ACC112 (cell line): ENCODE results near the gene SLC22A16.
"Not testable (repeated sequence)": the region's sequence is repeated elsewhere in the genome, so short reads cannot be mapped to it uniquely, and the experiment has no call there.

Source experiments
- H2AFZ ChIP-seq: fragments of 200-600 bp; sonication (generic); one replicate; pipeline ENCODE4 v1.6.0; 2017; ENCODE audit warnings: antibody characterized with exemption, low read length; ENCODE audit not compliant: unreplicated experiment
- H3K27ac ChIP-seq: fragments of 200-600 bp; sonication (generic); 2 replicates; pipeline ENCODE4 v1.5.1; 2014; ENCODE audit warnings: low read depth, mild to moderate bottlenecking, antibody characterized with exemption, low read length, moderate library complexity
- H3K27me3 ChIP-seq: fragments of 200-600 bp; sonication (generic); 2 replicates; pipeline ENCODE4 v1.6.1; 2014; ENCODE audit warnings: mild to moderate bottlenecking, antibody characterized with exemption, low read length, moderate library complexity, mixed read lengths; ENCODE audit not compliant: insufficient read depth
- H3K36me3 ChIP-seq: fragments of 200-600 bp; sonication (generic); 2 replicates; pipeline ENCODE4 v1.6.1; 2016; ENCODE audit warnings: mild to moderate bottlenecking, antibody characterized with exemption, low read length, moderate library complexity, mixed read lengths; ENCODE audit not compliant: insufficient read depth
- H3K4me1 ChIP-seq: fragments of 200-600 bp; sonication (generic); one replicate; pipeline ENCODE4 v1.6.1; 2016; ENCODE audit warnings: low read length, mixed read lengths; ENCODE audit not compliant: insufficient read depth, unreplicated experiment, control insufficient read depth
- H3K4me3 ChIP-seq: fragments of 200-600 bp; sonication (generic); 2 replicates; pipeline ENCODE4 v1.5.1; 2014; ENCODE audit warnings: mild to moderate bottlenecking, low read depth, low read length
- H3K79me2 ChIP-seq: fragments of 200-600 bp; sonication (generic); one replicate; pipeline ENCODE4 v1.6.0; 2016; ENCODE audit warnings: low read length; ENCODE audit not compliant: control insufficient read depth, unreplicated experiment, insufficient read depth

Gene SLC22A16

GRCh38 chr6:110512991-110513390, 36.6 kb upstream of the SLC22A16 start:
- Histone ChIP-seq H2AFZ (no peak overlapping the region), H3K4me1 (peaks cover 41% of the 10 kb centered on the region), H3K27ac (peak overlapping the region; percentile 24; the same call in 1 of the 2 replicates), H3K79me2 (no peaks in the 10 kb centered on the region), H3K27me3 (no peaks in the 10 kb centered on the region), H3K36me3 (no peaks in the 10 kb centered on the region), H3K4me3 (no peak overlapping the region)

- not testable (repeated sequence) for H2AFZ ChIP-seq, H3K79me2 ChIP-seq, H3K36me3 ChIP-seq, H3K4me3 ChIP-seq, H3K27me3 ChIP-seq
- Histone ChIP-seq H3K27ac (peak overlapping the region; percentile 33), H3K4me1 (peaks cover 36% of the 10 kb centered on the region)
Measured at GRCh38 chr6:110512549-110512948, 36.1 kb upstream of the SLC22A16 start.

GRCh38 chr6:110511401-110511800, 35.0 kb upstream of the SLC22A16 start:
- Histone ChIP-seq H3K4me3 (no peak overlapping the region), H2AFZ (no peak overlapping the region), H3K4me1 (peaks cover 29% of the 10 kb centered on the region), H3K27me3 (no peaks in the 10 kb centered on the region), H3K36me3 (no peaks in the 10 kb centered on the region), H3K79me2 (no peaks in the 10 kb centered on the region), H3K27ac (no peak overlapping the region)

GRCh38 chr6:110509617-110510241, 33.3 kb upstream of the SLC22A16 start:
- H3K4me3 ChIP-seq, result peak overlapping the region; percentile 4; the same call in 1 of the 2 replicates
- peaks cover 29% of the 10 kb centered on the region for H3K4me1 ChIP-seq
- no peak overlapping the region for H2AFZ ChIP-seq
- no peaks in the 10 kb centered on the region for H3K36me3 ChIP-seq
- H3K79me2 ChIP-seq, result no peaks in the 10 kb centered on the region
- H3K27ac ChIP-seq, result peak overlapping the region; percentile 78
- H3K27me3 ChIP-seq, result no peaks in the 10 kb centered on the region

GRCh38 chr6:110504891-110505290, 28.5 kb upstream of the SLC22A16 start:
- not testable (repeated sequence) for H2AFZ ChIP-seq, H3K79me2 ChIP-seq, H3K4me3 ChIP-seq, H3K36me3 ChIP-seq, H3K27ac ChIP-seq, H3K27me3 ChIP-seq
- peaks cover 11% of the 10 kb centered on the region for H3K4me1 ChIP-seq

GRCh38 chr6:110495949-110496348, 19.5 kb upstream of the SLC22A16 start:
- H3K36me3 ChIP-seq, result no peaks in the 10 kb centered on the region
- no peak overlapping the region for H2AFZ ChIP-seq
- peaks cover 16% of the 10 kb centered on the region for H3K4me1 ChIP-seq
- H3K79me2 ChIP-seq, result no peaks in the 10 kb centered on the region
- H3K4me3 ChIP-seq, result no peak overlapping the region
- no peak overlapping the region for H3K27ac ChIP-seq
- 0 out of 2 replicates have a peak, but pooled peaks cover 3% of the 10 kb centered on the region for H3K27me3 ChIP-seq

- Histone ChIP-seq H3K27ac (no peak overlapping the region), H3K4me3 (no peak overlapping the region), H3K79me2 (no peaks in the 10 kb centered on the region), H2AFZ (no peak overlapping the region), H3K27me3 (0 out of 2 replicates have a peak, but pooled peaks cover 3% of the 10 kb centered on the region), H3K4me1 (peaks cover 16% of the 10 kb centered on the region), H3K36me3 (no peaks in the 10 kb centered on the region)
Measured at GRCh38 chr6:110493253-110493800, 16.9 kb upstream of the SLC22A16 start.

- H3K36me3 ChIP-seq, result no peaks in the 10 kb centered on the region
- no peaks in the 10 kb centered on the region for H3K79me2 ChIP-seq
- 0 out of 2 replicates have a peak, but pooled peaks cover 3% of the 10 kb centered on the region for H3K27me3 ChIP-seq
- H2AFZ ChIP-seq, result peak overlapping the region; percentile 36
- H3K27ac ChIP-seq, result no peak overlapping the region
- H3K4me1 ChIP-seq, result peaks cover 16% of the 10 kb centered on the region
- H3K4me3 ChIP-seq, result no peak overlapping the region
Measured at GRCh38 chr6:110492584-110492983, 16.2 kb upstream of the SLC22A16 start.

- H3K27ac ChIP-seq, result peak overlapping the region; percentile 47; the same call in 1 of the 2 replicates
- peak overlapping the region; percentile 43 for H3K4me3 ChIP-seq
- H3K79me2 ChIP-seq, result no peaks in the 10 kb centered on the region
- no peaks in the 10 kb centered on the region for H3K36me3 ChIP-seq
- peak overlapping the region; percentile 36 for H2AFZ ChIP-seq
- 0 out of 2 replicates have a peak, but pooled peaks cover 3% of the 10 kb centered on the region for H3K27me3 ChIP-seq
- peaks cover 16% of the 10 kb centered on the region for H3K4me1 ChIP-seq
Measured at GRCh38 chr6:110491644-110492317, 15.4 kb upstream of the SLC22A16 start.

- no peaks in the 10 kb centered on the region for H3K79me2 ChIP-seq
- peak overlapping the region; percentile 43 for H3K4me3 ChIP-seq
- 0 out of 2 replicates have a peak, but pooled peaks cover 3% of the 10 kb centered on the region for H3K27me3 ChIP-seq
- no peak overlapping the region for H2AFZ ChIP-seq
- H3K4me1 ChIP-seq, result peaks cover 16% of the 10 kb centered on the region
- H3K27ac ChIP-seq, result 0 out of 2 replicates have a peak overlapping the region, but pooled peaks have one; percentile 47
- H3K36me3 ChIP-seq, result no peaks in the 10 kb centered on the region
Measured at GRCh38 chr6:110491299-110491643, 14.9 kb upstream of the SLC22A16 start.
